HG03097 (cell line): ENCODE results near the gene ATP6V1G2.
"Not testable (repeated sequence)": the region's sequence is repeated elsewhere in the genome, so short reads cannot be mapped to it uniquely, and the experiment has no call there.

ENCODE experiments used
- ATAC-seq: cut with Tn5 transposase; IDR thresholded peaks from one replicate; pipeline ENCODE4 v1.9.1; 2021; ENCODE audit not compliant: unreplicated experiment, low FRiP score

ATP6V1G2 gene

DNA sequence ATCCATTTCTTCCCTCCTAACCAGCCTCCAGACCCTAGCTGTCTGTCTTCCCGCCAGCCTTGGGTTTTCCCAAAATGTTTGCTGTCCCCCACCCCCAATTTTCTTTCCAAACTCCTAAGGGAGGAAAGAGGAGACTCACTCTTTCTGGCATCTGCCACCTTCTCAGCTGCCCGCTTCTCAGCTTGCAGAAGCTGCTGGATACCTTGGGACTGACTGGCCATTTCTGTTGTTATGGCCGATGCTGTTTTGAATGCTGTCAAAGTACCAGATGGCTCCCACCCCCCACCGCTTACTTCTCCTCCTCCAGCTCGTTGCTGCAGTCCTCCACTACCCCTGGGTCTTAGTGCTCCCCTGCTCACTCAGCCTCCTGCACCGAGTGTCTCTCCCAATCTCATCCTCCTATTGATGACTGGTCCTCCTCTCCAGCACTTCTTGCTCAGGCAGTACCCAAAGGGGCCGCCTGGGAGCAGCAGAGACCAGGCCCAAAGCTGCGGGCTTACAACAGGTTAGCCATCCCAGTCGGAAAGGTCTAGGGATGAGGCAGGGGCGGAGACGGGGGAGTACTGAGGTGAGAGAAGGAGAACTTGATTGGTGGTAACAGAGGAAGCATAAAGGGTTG, at the start of gene ATP6V1G2:
Gene ATP6V1G2, minus strand, starts transcription at position 270 of the 619 bp plus-strand sequence. Its CDS starts 49 bp downstream, at position 221.
- peak; percentile 45 for ATAC-seq

DNA sequence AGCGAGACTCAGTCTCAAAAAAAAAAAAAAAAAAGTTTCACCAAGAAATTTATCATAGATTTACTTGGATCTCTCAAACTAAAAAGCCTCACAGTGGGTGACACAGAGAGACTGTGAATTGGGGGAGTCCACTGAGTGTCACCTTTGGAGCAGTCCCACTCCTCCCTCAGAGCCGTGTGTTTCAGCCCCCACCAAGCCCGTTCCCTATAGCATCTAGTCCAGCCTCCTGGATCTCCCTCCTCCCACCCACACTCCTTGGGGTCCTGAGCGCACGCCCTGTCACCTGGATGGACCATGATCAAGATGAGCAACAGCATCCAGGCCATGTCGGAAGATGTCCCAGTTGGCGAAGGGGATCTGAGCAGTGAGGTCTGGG, 46.0 kb upstream of the ATP6V1G2 start:
- ATAC-seq: no peak

GRCh38 chr6:31590691-31591090, 44.3 kb upstream of the ATP6V1G2 start:
- ATAC-seq: not testable (repeated sequence)

- ATAC-seq: no peak
These were observed 42.7 kb upstream of the ATP6V1G2 start for GRCh38 chr6:31588871-31589650.

GRCh38 chr6:31587791-31588777, 41.7 kb upstream of the ATP6V1G2 start:
- no peak for ATAC-seq

DNA sequence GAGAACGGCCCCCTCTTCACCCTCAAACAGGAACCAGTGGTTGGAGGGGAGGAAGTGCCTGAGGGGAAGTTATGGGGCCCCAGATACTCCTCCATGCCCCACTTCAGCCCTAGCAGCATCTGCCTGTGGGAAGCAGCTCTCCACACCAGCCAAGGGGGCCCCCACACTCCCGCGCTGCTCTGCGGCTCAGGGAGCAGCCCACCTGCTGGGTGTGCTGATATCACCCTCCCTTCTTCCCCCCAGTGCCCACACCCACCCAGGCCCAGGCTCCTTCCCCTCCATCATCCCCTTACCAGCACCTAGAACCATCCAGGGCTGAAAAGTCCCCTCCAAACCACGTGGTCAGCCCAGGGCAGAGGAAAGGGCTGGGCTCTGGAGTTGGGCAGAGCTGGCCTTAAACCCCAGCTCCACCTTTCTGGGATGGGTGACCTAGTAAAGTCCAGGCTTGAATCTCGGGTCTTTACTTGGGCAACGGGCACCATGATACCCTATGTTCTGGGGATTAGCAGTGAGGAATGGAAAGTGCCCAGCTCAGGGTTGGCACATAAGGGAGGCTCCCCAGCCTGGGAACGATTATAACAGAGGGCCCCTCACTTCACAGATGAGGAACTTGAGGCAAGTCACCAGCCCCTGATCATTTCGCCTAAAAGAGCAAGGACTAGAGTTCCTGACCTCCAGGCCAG, 40.3 kb upstream of the ATP6V1G2 start:
- no peak for ATAC-seq

DNA sequence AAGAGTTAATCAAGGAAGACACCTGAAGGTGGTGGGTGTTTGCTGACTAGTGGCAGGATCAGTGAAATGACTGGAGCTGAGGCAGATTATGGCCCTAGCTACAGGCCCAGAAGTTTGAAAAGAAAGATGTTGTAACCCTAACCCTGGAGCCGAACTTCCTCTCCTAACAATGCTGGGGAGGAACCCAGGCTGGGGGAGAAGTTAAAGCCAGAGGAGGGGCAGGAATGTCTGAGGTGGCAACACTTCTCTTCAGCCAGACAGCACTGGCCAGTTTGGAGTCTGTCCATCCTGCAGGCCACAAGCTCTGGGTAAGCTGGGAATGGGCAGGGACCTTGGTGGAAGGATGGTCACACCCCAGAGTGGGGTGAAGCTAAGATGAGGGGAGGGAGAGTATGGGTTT, 39.6 kb upstream of the ATP6V1G2 start, which contains the start of gene LST1:
Gene LST1, plus strand, starts transcription at position 270 of the 400 bp plus-strand sequence. CDS start 1,023 bp downstream, outside the sequence.
- ATAC-seq: no peak

GRCh38 chr6:31585491-31585890, 39.1 kb upstream of the ATP6V1G2 start:
- ATAC-seq: no peak

DNA sequence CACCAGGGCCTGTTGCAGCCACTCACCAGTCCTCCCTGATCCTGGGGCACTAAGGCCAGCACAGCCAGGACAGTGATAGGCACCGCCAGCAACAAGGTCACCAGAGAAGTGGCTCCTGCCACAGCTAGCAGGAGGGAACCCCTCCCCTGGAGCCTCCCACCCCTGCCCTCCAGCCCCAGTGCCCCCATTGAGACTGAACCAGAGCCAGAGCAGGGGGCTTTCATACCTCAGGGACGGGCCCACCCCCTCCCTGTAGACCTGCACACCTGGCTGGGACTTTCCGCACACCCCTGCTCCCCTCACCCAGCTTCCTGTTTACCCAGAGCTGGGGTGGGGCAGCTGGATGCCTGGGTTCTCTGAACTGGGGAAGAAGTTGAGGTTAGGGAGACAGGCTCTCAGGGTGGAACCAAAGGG, 35.8 kb upstream of the ATP6V1G2 start, which contains the start of gene LTB:
Gene LTB, minus strand, starts transcription at position 195 of the 414 bp plus-strand sequence. Its CDS starts 7 bp downstream, at position 188.
- no peak for ATAC-seq

DNA sequence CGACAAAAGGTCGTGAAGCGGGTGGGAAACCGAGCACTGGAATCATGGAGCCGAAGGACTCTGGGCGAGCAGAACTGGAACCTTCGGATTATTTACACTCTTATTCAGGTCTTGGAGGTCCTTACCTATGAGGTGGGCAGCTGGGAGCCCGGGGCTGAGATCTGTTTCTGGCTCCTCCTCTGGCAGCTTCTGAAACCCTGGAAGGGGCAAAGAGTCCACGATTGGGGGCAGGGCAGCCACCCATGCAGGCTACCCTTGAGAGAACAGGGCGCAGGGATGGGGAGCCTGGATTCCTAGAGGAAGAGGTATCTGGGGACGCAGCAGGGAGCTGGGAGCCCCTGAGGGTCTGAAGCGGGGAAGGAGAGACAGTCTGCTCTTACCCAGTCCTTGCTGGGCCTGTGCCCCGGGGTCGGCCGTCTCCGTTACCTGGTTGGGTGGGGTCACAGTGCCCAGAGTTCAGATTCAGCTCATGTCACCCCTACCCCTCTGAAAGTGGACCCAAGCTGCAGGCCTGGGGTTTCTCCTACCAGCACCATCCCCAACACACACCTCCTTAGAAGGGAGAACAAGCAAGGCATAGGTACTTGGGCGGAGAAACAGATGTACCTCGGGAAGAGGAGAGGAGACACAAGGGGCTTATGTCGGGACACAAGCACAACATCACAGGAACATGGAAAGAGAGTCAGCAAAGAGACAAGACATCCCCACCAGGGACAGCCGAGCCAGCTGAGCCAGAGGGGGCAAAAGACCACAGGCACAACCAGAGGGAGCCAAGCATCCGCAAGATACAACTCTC, 35.2 kb upstream of the ATP6V1G2 start:
- no peak for ATAC-seq

GRCh38 chr6:31580807-31581433, 34.5 kb upstream of the ATP6V1G2 start:
- ATAC-seq: peak; percentile 58

GRCh38 chr6:31580438-31580740, 34.0 kb upstream of the ATP6V1G2 start:
- no peak for ATAC-seq

GRCh38 chr6:31579546-31580437, 33.4 kb upstream of the ATP6V1G2 start:
- no peak for ATAC-seq

DNA sequence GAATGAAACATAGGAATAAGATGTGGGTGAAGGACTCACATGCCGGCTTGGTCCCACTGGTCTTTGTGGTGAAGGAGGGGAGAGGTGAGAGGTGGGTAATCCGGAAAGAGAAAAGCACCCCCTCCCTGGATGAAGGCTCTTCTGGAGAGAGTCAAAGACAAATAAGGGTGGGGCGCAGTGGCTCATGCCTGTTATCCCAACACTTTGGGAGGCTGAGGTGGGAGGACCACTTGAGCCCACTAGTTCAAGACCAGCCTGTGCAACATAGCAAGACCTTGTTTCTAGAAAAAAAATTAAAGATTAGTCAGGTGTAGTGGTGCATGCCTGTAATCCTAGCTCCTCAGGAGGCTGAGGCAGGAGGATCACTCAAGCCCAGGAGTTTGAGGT, 32.7 kb upstream of the ATP6V1G2 start:
- no peak for ATAC-seq

DNA sequence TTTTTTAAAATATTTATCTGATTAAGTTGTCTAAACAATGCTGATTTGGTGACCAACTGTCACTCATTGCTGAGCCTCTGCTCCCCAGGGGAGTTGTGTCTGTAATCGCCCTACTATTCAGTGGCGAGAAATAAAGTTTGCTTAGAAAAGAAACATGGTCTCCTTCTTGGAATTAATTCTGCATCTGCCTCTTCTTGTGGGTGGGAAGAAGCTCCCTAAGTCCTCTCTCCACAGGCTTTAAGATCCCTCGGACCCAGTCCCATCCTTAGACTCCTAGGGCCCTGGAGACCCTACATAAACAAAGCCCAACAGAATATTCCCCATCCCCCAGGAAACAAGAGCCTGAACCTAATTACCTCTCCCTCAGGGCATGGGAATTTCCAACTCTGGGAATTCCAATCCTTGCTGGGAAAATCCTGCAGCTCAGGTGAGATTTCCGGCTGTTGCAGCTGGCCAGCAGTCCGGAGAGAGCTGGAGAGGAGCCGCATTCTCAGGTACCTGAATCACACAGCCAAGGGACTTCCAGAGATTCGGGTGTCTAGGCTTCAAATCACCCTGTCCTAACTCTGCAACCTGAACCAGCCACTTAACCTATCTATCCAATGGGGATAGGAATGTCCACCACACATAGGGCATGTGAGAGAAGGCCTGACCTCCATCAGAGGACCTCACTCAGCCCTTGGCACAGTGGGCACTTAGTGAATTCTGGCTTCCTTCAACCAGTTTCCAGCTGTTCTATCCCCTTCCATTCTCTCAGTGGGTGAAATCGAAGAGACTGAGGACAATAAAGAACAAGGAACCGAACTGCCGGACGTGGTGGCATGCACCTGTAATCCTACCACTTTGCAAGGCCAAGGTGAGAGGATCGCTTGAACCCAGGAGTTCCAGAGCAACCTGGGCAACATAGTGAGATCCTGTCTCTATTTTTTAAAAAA, 32.0 kb upstream of the ATP6V1G2 start:
- no peak for ATAC-seq

DNA sequence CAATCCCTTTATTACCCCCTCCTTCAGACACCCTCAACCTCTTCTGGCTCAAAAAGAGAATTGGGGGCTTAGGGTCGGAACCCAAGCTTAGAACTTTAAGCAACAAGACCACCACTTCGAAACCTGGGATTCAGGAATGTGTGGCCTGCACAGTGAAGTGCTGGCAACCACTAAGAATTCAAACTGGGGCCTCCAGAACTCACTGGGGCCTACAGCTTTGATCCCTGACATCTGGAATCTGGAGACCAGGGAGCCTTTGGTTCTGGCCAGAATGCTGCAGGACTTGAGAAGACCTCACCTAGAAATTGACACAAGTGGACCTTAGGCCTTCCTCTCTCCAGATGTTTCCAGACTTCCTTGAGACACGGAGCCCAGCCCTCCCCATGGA, 31.2 kb upstream of the ATP6V1G2 start:
- no peak for ATAC-seq
